Endothelial cell (in vitro differentiated cells): ENCODE results near the gene METTL22. TPM values are rescaled to one million over a fixed set of nuclear protein-coding genes. Genes with fewer than 3 reads are reported as not detected.
A peak's percentile ranks its signal among the peaks of the same experiment; 100 is the strongest.

ENCODE experiments used
- DNase-seq: peaks from one replicate; pipeline ENCODE4 v3.0.0; 2021; ENCODE audit warnings: low spot score
- H3K27ac Mint-ChIP-seq: one replicate; pipeline ENCODE4 v1.8.0; 2021; ENCODE audit warnings: mixed read lengths, inconsistent platforms; ENCODE audit not compliant: unreplicated experiment
- H3K27me3 Mint-ChIP-seq: one replicate; pipeline ENCODE4 v1.8.0; 2021; ENCODE audit warnings: mild to moderate bottlenecking, moderate library complexity, mixed read lengths, inconsistent platforms; ENCODE audit not compliant: unreplicated experiment
- H3K36me3 Mint-ChIP-seq: one replicate; pipeline ENCODE4 v1.8.0; 2021; ENCODE audit warnings: mild to moderate bottlenecking, low read depth, mixed read lengths, inconsistent platforms; ENCODE audit not compliant: unreplicated experiment
- H3K4me1 Mint-ChIP-seq: one replicate; pipeline ENCODE4 v1.8.0; 2021; ENCODE audit warnings: mild to moderate bottlenecking, mixed read lengths, inconsistent platforms; ENCODE audit not compliant: unreplicated experiment
- H3K4me3 Mint-ChIP-seq: one replicate; pipeline ENCODE4 v1.8.0; 2021; ENCODE audit warnings: mild to moderate bottlenecking, mixed read lengths, inconsistent platforms; ENCODE audit not compliant: unreplicated experiment
- H3K9me3 Mint-ChIP-seq: one replicate; pipeline ENCODE4 v1.8.0; 2021; ENCODE audit warnings: mixed read lengths, inconsistent platforms; ENCODE audit not compliant: unreplicated experiment
- total RNA-seq: library from RNA; stranded (reverse); fragmentation: NEBNext Ultra II Directional; extraction: Animal tissue kit (Norgen Biotek cat#: 25700); gene quantifications from one replicate; pipeline ENCODE4 v1.2.1, GENCODE V29; 2021; ENCODE audit not compliant: unreplicated experiment
- TF ChIP-seq, protein P1 (sequence below): fragments of 200-600 bp; sonication (generic); IDR thresholded peaks from one replicate; pipeline ENCODE4 v1.5.0; 2021; ENCODE audit warnings: antibody characterized with exemption; ENCODE audit not compliant: unreplicated experiment

Gene METTL22
- total RNA-seq, 1 donor from 2014 or later, result 39.6 TPM

DNA sequence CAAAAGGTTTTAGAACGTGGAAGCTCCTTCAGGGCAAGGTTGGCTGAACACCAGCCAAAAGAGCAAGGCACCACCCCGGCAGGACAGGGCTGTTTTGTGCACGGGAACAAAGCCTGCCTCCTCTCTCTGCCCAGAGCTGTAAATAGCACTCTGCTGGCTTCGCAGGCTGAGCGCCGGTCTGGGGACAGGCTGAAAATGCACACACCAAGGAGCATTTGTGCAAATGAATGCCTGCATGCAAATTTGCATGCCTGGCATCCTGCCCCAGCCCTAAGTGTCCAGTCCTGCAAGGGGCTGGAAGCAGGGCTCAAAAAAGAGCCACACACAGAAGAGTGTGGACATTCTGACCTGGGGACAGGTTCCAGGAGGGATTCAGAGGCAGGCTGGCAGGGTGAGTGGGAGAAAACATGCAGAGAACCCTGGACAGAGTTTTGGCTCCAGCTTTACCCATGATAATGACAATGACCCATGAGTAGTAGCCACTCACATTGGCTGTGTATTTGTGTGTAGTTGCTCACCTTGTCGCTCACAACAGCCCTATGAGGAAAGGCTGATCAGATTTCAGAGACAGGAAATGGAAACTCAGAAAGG, 64.6 kb downstream of the METTL22 start:
- H3K4me3 Mint-ChIP-seq, result no peak overlapping the region
- H3K27ac Mint-ChIP-seq, result no peak overlapping the region

DNA sequence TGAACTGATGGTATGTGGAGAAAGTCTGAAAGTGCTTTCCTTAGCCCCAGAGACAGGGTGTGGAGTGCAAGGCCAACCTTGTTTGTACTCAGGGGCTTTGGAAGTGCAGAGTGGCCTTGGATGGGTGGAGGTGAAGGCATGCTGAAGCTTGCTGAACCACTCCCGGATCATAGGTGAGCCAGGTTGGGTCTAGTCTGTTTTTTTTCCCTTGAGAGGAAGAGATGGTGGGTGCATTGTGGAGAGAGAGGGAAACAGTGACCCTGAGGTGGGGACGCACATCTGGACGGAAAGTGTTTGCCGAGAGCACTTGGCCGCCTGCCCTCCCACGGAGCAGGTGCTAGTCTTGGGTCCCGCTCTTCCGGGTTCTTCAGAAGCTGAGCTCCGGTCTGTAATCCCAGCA, 65.4 kb downstream of the METTL22 start:
- Mint-ChIP-seq H3K9me3 (peaks cover 7% of the 10 kb centered on the region), H3K4me1 (no peaks in the 10 kb centered on the region), H3K27ac (no peak overlapping the region), H3K4me3 (no peak overlapping the region), H3K36me3 (peaks cover 13% of the 10 kb centered on the region), H3K27me3 (peaks cover 5% of the 10 kb centered on the region)
- DNase-seq, result no peak
- TF ChIP-seq, protein P1, sequence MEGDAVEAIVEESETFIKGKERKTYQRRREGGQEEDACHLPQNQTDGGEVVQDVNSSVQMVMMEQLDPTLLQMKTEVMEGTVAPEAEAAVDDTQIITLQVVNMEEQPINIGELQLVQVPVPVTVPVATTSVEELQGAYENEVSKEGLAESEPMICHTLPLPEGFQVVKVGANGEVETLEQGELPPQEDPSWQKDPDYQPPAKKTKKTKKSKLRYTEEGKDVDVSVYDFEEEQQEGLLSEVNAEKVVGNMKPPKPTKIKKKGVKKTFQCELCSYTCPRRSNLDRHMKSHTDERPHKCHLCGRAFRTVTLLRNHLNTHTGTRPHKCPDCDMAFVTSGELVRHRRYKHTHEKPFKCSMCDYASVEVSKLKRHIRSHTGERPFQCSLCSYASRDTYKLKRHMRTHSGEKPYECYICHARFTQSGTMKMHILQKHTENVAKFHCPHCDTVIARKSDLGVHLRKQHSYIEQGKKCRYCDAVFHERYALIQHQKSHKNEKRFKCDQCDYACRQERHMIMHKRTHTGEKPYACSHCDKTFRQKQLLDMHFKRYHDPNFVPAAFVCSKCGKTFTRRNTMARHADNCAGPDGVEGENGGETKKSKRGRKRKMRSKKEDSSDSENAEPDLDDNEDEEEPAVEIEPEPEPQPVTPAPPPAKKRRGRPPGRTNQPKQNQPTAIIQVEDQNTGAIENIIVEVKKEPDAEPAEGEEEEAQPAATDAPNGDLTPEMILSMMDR, result no peak

More for the DNA sequence above, 64.6 kb downstream of the METTL22 start:
- H3K9me3 Mint-ChIP-seq, result peaks cover 7% of the 10 kb centered on the region
- no peaks in the 10 kb centered on the region for H3K4me1 Mint-ChIP-seq
- peaks cover 5% of the 10 kb centered on the region for H3K27me3 Mint-ChIP-seq
- TF ChIP-seq, protein P1, result no peak
- DNase-seq, result no peak
- H3K36me3 Mint-ChIP-seq, result peaks cover 13% of the 10 kb centered on the region

DNA sequence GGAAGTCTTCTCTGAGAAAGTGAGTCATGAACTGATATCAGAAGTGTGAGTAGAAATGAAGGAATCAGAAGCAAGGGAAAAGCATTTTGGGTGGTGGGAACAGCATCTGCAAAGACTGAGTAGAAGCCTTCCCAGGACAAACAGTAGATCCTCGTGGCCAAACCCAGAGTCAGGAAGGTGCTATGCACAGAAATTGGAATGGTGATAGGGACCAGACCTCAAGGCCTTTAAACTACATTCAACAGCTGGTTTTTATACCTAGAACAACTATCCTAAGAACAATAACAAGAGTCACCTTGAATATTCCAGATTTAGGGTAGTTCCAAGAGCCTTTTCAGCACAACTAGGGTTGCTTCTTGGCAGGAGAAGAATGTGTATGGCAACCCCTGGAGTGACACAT, 68.2 kb downstream of the METTL22 start:
- TF ChIP-seq, protein P1, result no peak
- Mint-ChIP-seq H3K27ac (no peak overlapping the region), H3K27me3 (peaks cover 5% of the 10 kb centered on the region), H3K4me1 (no peaks in the 10 kb centered on the region), H3K36me3 (peaks cover 13% of the 10 kb centered on the region), H3K9me3 (peaks cover 7% of the 10 kb centered on the region), H3K4me3 (peak overlapping the region; percentile 7)
- no peak for DNase-seq

DNA sequence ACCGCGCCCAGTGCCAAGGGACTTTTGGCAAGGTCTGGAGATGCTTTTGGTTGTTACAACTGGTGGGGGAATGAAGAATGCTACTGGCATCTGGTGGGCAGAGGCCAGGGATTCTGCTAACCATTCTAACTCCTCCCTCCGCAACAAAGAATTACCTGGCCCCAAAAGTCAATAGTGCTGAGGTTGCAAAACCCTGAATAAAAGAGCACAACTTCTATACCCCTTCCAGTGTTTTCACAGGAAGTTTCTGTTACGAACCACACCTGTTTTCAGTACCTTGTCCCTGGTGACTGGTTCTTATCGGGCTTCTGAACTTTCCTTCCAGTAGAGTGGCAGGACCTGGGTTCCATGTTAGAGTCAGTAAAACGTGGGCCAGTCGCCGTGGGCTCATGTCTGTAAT, 70.2 kb downstream of the METTL22 start:
- Mint-ChIP-seq H3K4me3 (no peak overlapping the region), H3K27ac (no peak overlapping the region), H3K36me3 (peaks cover 13% of the 10 kb centered on the region), H3K4me1 (no peaks in the 10 kb centered on the region), H3K27me3 (peaks cover 3% of the 10 kb centered on the region), H3K9me3 (peaks cover 7% of the 10 kb centered on the region)
- no peak for DNase-seq
- TF ChIP-seq, protein P1, result no peak

DNA sequence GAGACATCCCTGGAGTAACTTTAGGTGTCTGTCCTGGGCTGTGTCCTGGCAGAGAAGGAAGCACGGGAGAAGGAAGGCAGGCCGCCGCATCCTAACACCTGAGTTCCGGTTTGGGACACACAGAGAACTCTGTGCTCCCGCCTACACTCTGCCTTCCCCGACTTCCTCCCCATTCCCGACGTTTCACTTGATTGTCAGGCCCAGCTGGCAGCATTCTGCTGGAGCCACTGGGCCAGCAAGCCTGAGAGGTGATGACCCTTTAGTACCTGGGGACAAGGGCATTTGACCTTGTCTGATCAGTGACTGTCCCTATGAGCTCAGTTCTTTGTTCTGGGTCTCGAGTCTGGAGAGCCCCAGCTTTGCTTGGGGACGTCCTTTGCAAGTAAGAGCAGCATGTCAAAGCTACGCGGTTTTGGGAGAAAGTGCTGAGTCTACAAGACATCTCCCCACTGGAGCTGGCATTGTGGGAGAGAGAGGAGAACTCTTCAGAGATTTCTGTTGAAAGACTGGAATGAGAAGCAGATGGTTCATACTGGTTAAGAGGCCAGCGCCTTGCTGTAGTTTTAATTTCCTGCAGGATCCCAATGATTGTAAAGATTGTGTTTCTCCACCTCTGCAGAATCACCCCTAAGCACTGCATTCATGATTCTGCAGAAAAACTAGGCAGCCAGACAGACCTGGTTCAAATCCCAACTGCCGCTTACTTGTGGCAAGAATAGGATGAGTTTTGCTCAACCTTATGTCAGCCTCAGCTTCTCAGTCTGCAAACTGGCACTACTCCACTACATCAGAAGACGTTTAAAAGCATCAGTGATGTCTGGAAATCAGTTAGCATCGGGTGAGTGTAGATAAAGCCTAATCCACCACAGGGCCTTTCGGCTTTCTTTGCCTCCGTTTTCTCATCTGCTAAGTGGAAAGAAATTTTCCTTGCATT, 73.6 kb downstream of the METTL22 start:
- TF ChIP-seq, protein P1, result no peak
- Mint-ChIP-seq H3K4me1 (no peaks in the 10 kb centered on the region), H3K36me3 (peaks cover 4% of the 10 kb centered on the region), H3K27me3 (no peaks in the 10 kb centered on the region), H3K27ac (no peak overlapping the region), H3K4me3 (no peak overlapping the region), H3K9me3 (no peaks in the 10 kb centered on the region)
- DNase-seq, result no peak
